Mucosa of stomach (tissue), 1 donor: ENCODE measurements around the gene PLEKHA6.

Source experiments
- H3K27me3 ChIP-seq: one replicate; pipeline ENCODE4 v1.7.0; 2013; ENCODE audit warnings: mild to moderate bottlenecking, low read length; ENCODE audit not compliant: control insufficient read depth, insufficient read depth
- H3K36me3 ChIP-seq: one replicate; pipeline ENCODE4 v1.7.0; 2013; ENCODE audit warnings: low read length; ENCODE audit not compliant: control insufficient read depth, insufficient read depth
- H3K4me1 ChIP-seq: one replicate; pipeline ENCODE4 v1.7.0; 2013; ENCODE audit warnings: mild to moderate bottlenecking, low read length; ENCODE audit not compliant: control insufficient read depth, insufficient read depth
- H3K4me3 ChIP-seq: one replicate; pipeline ENCODE4 v1.7.0; 2013; ENCODE audit warnings: low read length
- H3K9ac ChIP-seq: one replicate; pipeline ENCODE4 v1.7.0; 2013; ENCODE audit warnings: mild to moderate bottlenecking, low read length, moderate library complexity
- H3K9me3 ChIP-seq: one replicate; pipeline ENCODE4 v1.7.0; 2013; ENCODE audit warnings: mild to moderate bottlenecking, low read length, moderate library complexity; ENCODE audit not compliant: control insufficient read depth
- donor health status: Pancreatic carcinoma.

The PLEKHA6 gene

GRCh38 chr1:204190212-204191211 is 169.2 kb downstream of the PLEKHA6 start:
- H3K27me3 ChIP-seq, result peaks cover 23% of the 10 kb centered on the region
- H3K9me3 ChIP-seq, result no peaks in the 10 kb centered on the region
- H3K4me3 ChIP-seq, result no peak overlapping the region
- H3K36me3 ChIP-seq, result no peaks in the 10 kb centered on the region
- peaks cover 39% of the 10 kb centered on the region for H3K4me1 ChIP-seq
- no peak overlapping the region for H3K9ac ChIP-seq

- no peaks in the 10 kb centered on the region for H3K9me3 ChIP-seq
- peaks cover 23% of the 10 kb centered on the region for H3K27me3 ChIP-seq
- no peaks in the 10 kb centered on the region for H3K36me3 ChIP-seq
- H3K9ac ChIP-seq, result no peak overlapping the region
- no peak overlapping the region for H3K4me3 ChIP-seq
- H3K4me1 ChIP-seq, result peaks cover 33% of the 10 kb centered on the region
Observed at GRCh38 chr1:204188959-204189639, 170.6 kb downstream of the PLEKHA6 start.

DNA sequence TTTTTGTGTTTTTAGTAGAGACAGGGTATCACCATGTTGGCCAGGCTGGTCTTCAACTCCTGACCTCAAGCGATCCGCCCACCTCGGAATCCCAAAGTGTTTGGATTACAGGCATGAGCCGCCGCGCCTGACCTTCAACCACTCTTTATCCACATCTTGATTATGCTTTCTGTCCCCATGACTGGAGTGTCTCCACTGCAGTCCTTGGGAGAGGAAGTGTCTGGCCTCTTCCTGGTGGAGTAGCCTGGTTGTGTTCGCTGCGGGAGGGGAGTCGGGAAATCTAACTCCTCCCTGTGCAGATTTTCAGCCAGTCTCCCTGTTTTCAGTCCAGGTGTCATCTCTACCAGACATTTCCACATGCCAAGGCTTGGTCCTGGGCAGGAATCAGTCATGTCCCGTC is 173.1 kb downstream of the PLEKHA6 start:
- Histone ChIP-seq H3K9ac (no peak overlapping the region), H3K4me3 (no peak overlapping the region), H3K4me1 (peaks cover 9% of the 10 kb centered on the region), H3K27me3 (peaks cover 23% of the 10 kb centered on the region), H3K36me3 (no peaks in the 10 kb centered on the region), H3K9me3 (no peaks in the 10 kb centered on the region)

DNA sequence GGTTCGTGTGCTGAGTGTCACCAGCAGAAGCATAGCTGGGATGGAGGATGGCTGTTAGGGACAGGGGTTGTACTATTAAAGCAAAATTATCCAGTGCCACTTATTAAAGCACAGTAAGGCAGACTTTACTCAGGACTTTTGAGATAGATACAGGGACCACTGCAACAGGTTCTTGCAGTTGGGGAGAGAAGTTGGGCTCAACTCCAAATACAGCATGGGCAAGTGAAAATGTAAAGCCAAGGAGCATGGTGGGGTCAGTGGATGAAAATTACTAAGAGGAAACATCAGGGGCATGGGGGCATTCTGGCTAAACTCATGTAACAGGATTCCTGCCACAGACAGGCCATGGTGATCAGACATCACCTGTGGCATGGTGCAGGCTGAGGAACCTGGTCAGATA is 178.6 kb downstream of the PLEKHA6 start:
- Histone ChIP-seq H3K4me3 (no peak overlapping the region), H3K9me3 (no peaks in the 10 kb centered on the region), H3K4me1 (peaks cover 6% of the 10 kb centered on the region), H3K36me3 (no peaks in the 10 kb centered on the region), H3K9ac (no peak overlapping the region), H3K27me3 (no peaks in the 10 kb centered on the region)

DNA sequence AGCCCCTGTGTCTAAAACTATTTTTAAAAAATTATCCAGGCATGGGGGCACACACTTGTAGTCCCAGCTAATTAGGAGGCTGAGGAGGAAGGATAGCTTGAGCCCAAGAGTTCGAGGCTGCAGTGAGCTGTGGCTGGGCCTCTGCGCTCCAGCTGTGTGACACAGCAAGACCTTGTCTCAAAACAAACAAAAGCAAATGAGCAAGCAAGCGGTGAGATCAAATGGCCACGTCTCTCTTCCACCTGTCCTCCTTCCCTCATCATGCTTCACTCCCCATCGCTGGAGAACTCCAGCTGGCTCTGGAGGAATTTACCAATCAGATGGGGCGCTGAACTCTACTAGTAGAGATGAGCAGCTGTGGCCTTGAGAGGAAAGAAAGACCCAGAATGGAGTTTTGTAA is 179.6 kb downstream of the PLEKHA6 start:
- H3K9ac ChIP-seq, result no peak overlapping the region
- H3K27me3 ChIP-seq, result no peaks in the 10 kb centered on the region
- no peak overlapping the region for H3K4me3 ChIP-seq
- H3K4me1 ChIP-seq, result peaks cover 6% of the 10 kb centered on the region
- no peaks in the 10 kb centered on the region for H3K36me3 ChIP-seq
- H3K9me3 ChIP-seq, result no peaks in the 10 kb centered on the region

- H3K4me3 ChIP-seq, result no peak overlapping the region
- H3K36me3 ChIP-seq, result no peaks in the 10 kb centered on the region
- no peaks in the 10 kb centered on the region for H3K9me3 ChIP-seq
- H3K27me3 ChIP-seq, result no peaks in the 10 kb centered on the region
- H3K9ac ChIP-seq, result no peak overlapping the region
- H3K4me1 ChIP-seq, result peaks cover 6% of the 10 kb centered on the region
Observed at GRCh38 chr1:204178487-204179281, 181.0 kb downstream of the PLEKHA6 start.

DNA sequence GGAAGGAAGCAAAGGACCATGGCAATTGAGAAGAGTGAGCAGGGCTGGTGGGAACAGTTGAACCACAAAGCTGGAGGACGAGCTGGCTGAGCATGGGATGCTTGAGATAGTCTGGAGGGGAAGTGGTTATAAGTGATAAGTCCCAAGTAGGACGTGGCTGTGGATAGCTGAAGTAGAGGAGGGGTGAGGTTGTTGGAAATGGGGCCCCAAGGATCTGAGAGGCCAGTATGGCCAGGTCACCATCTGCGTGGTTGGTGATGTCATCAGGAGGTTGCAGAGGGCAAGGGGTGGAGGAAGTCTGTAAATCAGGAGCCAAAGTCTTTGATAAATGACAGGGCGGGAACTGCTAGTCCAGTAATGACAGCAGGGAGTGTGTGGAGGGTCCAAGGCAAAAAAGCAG is 182.6 kb downstream of the PLEKHA6 start:
- Histone ChIP-seq H3K4me3 (no peak overlapping the region), H3K4me1 (peaks cover 6% of the 10 kb centered on the region), H3K9ac (no peak overlapping the region), H3K27me3 (no peaks in the 10 kb centered on the region), H3K9me3 (no peaks in the 10 kb centered on the region), H3K36me3 (no peaks in the 10 kb centered on the region)

- Histone ChIP-seq H3K9ac (no peak overlapping the region), H3K27me3 (no peaks in the 10 kb centered on the region), H3K4me1 (peaks cover 6% of the 10 kb centered on the region), H3K9me3 (no peaks in the 10 kb centered on the region), H3K4me3 (no peak overlapping the region), H3K36me3 (no peaks in the 10 kb centered on the region)
Observed at GRCh38 chr1:204176049-204176448, 183.7 kb downstream of the PLEKHA6 start.

DNA sequence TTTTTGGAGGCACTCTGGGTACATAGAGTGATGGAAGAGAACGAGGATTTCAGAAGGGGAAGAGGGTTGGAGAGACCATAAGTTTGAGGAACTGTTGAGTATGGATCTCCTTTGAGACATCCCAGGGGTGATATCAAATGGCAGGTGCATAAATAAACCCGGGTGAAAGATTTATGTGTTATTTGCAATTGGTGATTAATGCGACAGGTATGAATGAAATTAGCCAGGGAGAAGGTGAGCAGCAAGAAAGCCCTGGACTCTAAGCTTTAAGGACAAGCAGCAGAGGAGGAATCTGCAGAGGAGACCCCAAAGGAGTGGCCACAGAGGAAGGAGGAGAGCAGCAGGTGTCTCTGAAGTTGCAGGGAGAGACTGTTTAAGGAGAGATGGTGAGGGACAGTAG is 184.8 kb downstream of the PLEKHA6 start:
- Histone ChIP-seq H3K36me3 (no peaks in the 10 kb centered on the region), H3K4me3 (no peak overlapping the region), H3K4me1 (peaks cover 6% of the 10 kb centered on the region), H3K9me3 (peaks cover 5% of the 10 kb centered on the region), H3K9ac (no peak overlapping the region), H3K27me3 (no peaks in the 10 kb centered on the region)

GRCh38 chr1:204172404-204173029 is 187.2 kb downstream of the PLEKHA6 start:
- Histone ChIP-seq H3K27me3 (no peaks in the 10 kb centered on the region), H3K9me3 (peaks cover 5% of the 10 kb centered on the region), H3K9ac (no peak overlapping the region), H3K4me3 (no peak overlapping the region), H3K36me3 (no peaks in the 10 kb centered on the region), H3K4me1 (peaks cover 5% of the 10 kb centered on the region)

GRCh38 chr1:204171751-204172178 is 188.0 kb downstream of the PLEKHA6 start:
- Histone ChIP-seq H3K4me1 (no peaks in the 10 kb centered on the region), H3K4me3 (no peak overlapping the region), H3K36me3 (no peaks in the 10 kb centered on the region), H3K9me3 (peaks cover 5% of the 10 kb centered on the region), H3K27me3 (no peaks in the 10 kb centered on the region), H3K9ac (no peak overlapping the region)
